PFSK-1 (cell line): ENCODE measurements around the gene GNPTG.

Experiments
- POLR2AphosphoS5 ChIP-seq: IDR thresholded peaks from 2 replicates; pipeline ENCODE4 v1.6.1; 2012; ENCODE audit warnings: low read depth, mild to moderate bottlenecking, control low read depth, low read length, moderate library complexity
- SIN3A ChIP-seq: IDR thresholded peaks from 2 replicates; pipeline ENCODE4 v1.6.1; 2012; ENCODE audit warnings: mild to moderate bottlenecking, low read length, moderate library complexity, borderline replicate concordance; ENCODE audit not compliant: insufficient read depth
- TAF1 ChIP-seq: IDR thresholded peaks from 2 replicates; pipeline ENCODE4 v1.6.1; 2012; ENCODE audit warnings: low read length, control low read depth, borderline replicate concordance; ENCODE audit not compliant: insufficient read depth
- TF ChIP-seq, protein P1 (sequence below), 2 experiments: IDR thresholded peaks; 2 replicates each; pipeline versions ENCODE4 v1.6.1 to v1.8.0; 2011 to 2012; ENCODE audit warnings: low read depth in 2 of 2, low read length in 2 of 2, control low read depth in 1 of 2, inconsistent platforms in 1 of 2, mild to moderate bottlenecking in 1 of 2, moderate library complexity in 1 of 2; ENCODE audit not compliant: insufficient read depth in 1 of 2

DNA sequence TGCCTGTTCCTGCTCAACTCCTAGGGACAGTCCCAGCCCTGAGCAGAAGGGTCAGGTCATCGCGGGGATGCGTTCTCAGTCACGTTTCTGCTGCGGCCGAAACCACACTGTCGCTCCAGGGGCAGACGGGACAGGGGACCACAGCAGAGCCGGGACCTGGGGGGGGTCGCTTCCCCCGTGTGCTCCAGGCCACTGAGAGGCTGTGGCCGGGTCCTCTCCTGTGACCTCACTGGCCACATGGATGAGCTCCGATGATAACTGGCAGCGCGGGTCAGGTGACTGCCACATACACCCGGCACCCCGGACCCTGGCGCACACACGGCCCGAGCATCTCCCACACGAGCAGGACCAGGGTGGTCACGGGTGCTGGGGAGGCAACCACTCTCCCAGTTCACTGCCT lies 12.8 kb downstream of the GNPTG start:
- TF ChIP-seq, protein P1, sequence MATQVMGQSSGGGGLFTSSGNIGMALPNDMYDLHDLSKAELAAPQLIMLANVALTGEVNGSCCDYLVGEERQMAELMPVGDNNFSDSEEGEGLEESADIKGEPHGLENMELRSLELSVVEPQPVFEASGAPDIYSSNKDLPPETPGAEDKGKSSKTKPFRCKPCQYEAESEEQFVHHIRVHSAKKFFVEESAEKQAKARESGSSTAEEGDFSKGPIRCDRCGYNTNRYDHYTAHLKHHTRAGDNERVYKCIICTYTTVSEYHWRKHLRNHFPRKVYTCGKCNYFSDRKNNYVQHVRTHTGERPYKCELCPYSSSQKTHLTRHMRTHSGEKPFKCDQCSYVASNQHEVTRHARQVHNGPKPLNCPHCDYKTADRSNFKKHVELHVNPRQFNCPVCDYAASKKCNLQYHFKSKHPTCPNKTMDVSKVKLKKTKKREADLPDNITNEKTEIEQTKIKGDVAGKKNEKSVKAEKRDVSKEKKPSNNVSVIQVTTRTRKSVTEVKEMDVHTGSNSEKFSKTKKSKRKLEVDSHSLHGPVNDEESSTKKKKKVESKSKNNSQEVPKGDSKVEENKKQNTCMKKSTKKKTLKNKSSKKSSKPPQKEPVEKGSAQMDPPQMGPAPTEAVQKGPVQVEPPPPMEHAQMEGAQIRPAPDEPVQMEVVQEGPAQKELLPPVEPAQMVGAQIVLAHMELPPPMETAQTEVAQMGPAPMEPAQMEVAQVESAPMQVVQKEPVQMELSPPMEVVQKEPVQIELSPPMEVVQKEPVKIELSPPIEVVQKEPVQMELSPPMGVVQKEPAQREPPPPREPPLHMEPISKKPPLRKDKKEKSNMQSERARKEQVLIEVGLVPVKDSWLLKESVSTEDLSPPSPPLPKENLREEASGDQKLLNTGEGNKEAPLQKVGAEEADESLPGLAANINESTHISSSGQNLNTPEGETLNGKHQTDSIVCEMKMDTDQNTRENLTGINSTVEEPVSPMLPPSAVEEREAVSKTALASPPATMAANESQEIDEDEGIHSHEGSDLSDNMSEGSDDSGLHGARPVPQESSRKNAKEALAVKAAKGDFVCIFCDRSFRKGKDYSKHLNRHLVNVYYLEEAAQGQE (IDR thresholded peaks at IDR 0.05; ENCODE audit: insufficient read depth in 1 of 2, low read depth in 2 of 2, low read length in 2 of 2): no peak
- TF ChIP-seq SIN3A: no peak
- no peak for TF ChIP-seq TAF1
- TF ChIP-seq POLR2AphosphoS5: no peak
